ENCODE data around the gene NUDCD2.

The NUDCD2 gene

GRCh38 chr5:163498886-163499285 is 39.0 kb upstream of the NUDCD2 start:
- no peak overlapping the region for H3K27ac ChIP-seq (replicated peaks)
- no peak overlapping the region for H3K4me3 ChIP-seq (replicated peaks; ENCODE audit: insufficient read depth, low read length)
- DNase-seq (ENCODE audit: low read depth in 1 of 2, low spot score in 1 of 2), result no peak
- TF ChIP-seq GABPA (IDR thresholded peaks at IDR 0.05; ENCODE audit: low read depth) (no peak), REST (IDR thresholded peaks at IDR 0.05; ENCODE audit: insufficient replicate concordance, low read depth) (no peak), SPI1 (IDR thresholded peaks at IDR 0.05; ENCODE audit: borderline replicate concordance, low read depth) (no peak)
- no peaks in the 10 kb centered on the region for H3K27me3 ChIP-seq (ENCODE audit: insufficient read depth, poor library complexity, severe bottlenecking)

GRCh38 chr5:163497315-163497714 is 37.4 kb upstream of the NUDCD2 start:
- no peak overlapping the region for H3K4me3 ChIP-seq (replicated peaks; ENCODE audit: insufficient read depth, low read length)
- DNase-seq (ENCODE audit: low read depth in 1 of 2, low spot score in 1 of 2), result no peak
- no peak for TF ChIP-seq CTCF (IDR thresholded peaks at IDR 0.05; ENCODE audit: insufficient read depth, low read length)
- TF ChIP-seq SPI1 (IDR thresholded peaks at IDR 0.05; ENCODE audit: borderline replicate concordance, low read depth), result no peak
- TF ChIP-seq POLR2AphosphoS5 (IDR thresholded peaks at IDR 0.05; ENCODE audit: low read depth), result no peak
- no peak for TF ChIP-seq GABPA (IDR thresholded peaks at IDR 0.05; ENCODE audit: low read depth)
- TF ChIP-seq REST (IDR thresholded peaks at IDR 0.05; ENCODE audit: insufficient replicate concordance, low read depth), result no peak
- no peak overlapping the region for H3K27ac ChIP-seq (replicated peaks)
- H3K27me3 ChIP-seq (ENCODE audit: insufficient read depth, poor library complexity, severe bottlenecking), result no peaks in the 10 kb centered on the region

GRCh38 chr5:163496286-163496685 is 36.4 kb upstream of the NUDCD2 start:
- no peaks in the 10 kb centered on the region for H3K27me3 ChIP-seq (ENCODE audit: insufficient read depth, poor library complexity, severe bottlenecking)
- no peak for TF ChIP-seq SPI1 (IDR thresholded peaks at IDR 0.05; ENCODE audit: borderline replicate concordance, low read depth)
- no peak for TF ChIP-seq CTCF (IDR thresholded peaks at IDR 0.05; ENCODE audit: insufficient read depth, low read length)
- TF ChIP-seq POLR2AphosphoS5 (IDR thresholded peaks at IDR 0.05; ENCODE audit: low read depth), result no peak
- no peak for TF ChIP-seq REST (IDR thresholded peaks at IDR 0.05; ENCODE audit: insufficient replicate concordance, low read depth)
- no peak for TF ChIP-seq GABPA (IDR thresholded peaks at IDR 0.05; ENCODE audit: low read depth)
- no peak for DNase-seq (ENCODE audit: low read depth in 1 of 2, low spot score in 1 of 2)
- no peak overlapping the region for H3K27ac ChIP-seq (replicated peaks)
- no peak overlapping the region for H3K4me3 ChIP-seq (replicated peaks; ENCODE audit: insufficient read depth, low read length)

GRCh38 chr5:163489745-163490075 is 29.8 kb upstream of the NUDCD2 start:
- no peak for DNase-seq (ENCODE audit: low read depth in 1 of 2, low spot score in 1 of 2)
- Histone ChIP-seq H3K27me3 (ENCODE audit: insufficient read depth, poor library complexity, severe bottlenecking) (no peaks in the 10 kb centered on the region), H3K4me3 (replicated peaks; ENCODE audit: insufficient read depth, low read length) (no peak overlapping the region), H3K27ac (replicated peaks) (no peak overlapping the region)
- TF ChIP-seq REST (IDR thresholded peaks at IDR 0.05; ENCODE audit: insufficient replicate concordance, low read depth), result no peak
- TF ChIP-seq GABPA (IDR thresholded peaks at IDR 0.05; ENCODE audit: low read depth), result no peak
- no peak for TF ChIP-seq CTCF (IDR thresholded peaks at IDR 0.05; ENCODE audit: insufficient read depth, low read length)
- no peak for TF ChIP-seq SPI1 (IDR thresholded peaks at IDR 0.05; ENCODE audit: borderline replicate concordance, low read depth)
- TF ChIP-seq POLR2AphosphoS5 (IDR thresholded peaks at IDR 0.05; ENCODE audit: low read depth), result no peak

Measured in HL-60 (cell line).